Measurements from ENCODE around the gene TRIM28.

The TRIM28 gene

DNA sequence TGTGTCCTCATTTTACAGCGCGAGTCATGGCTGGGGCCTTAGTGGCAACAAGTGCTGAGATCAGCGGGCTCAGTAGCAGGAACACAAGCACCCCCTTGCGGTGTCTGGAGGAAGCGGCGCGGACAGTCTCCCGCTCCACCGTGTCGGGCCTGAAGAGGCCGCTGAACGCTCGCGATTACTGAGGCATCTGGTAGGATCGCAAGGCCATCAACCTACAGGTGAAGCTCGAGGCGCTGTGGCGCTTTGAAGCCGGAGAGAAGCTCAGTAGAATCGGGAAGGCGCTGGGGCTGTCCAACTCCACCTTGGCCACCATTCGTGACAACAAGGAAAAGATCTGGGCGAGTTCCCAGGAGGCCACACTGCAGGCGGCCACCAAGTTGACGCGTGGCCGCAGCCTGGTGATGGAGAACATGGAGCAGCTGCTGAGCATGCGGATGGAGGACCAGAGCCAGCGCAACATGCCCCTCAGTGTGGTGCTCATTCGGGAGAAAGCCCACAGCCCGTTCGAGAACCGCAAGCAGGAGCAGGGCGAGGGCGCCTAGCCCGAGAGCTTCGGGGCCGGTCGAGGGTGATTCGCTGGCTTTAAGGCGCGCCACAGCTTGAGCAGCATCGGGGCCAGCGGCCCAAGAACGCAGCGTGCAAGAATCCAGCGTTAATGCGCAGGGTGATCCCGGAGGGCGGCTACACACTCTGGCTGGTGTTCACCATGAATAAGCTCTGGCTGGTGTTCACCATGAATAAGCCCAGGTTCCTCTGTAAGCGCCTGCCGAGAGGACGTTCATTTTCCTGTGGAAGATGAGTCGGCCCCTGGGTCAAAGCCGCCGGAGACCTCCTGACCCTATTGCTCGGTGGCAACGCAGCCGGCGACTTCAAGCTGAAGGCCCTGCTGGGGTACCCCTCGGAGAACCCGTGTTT is 37.6 kb downstream of the TRIM28 start:
- DNase-seq, result peak; percentile 84

DNA sequence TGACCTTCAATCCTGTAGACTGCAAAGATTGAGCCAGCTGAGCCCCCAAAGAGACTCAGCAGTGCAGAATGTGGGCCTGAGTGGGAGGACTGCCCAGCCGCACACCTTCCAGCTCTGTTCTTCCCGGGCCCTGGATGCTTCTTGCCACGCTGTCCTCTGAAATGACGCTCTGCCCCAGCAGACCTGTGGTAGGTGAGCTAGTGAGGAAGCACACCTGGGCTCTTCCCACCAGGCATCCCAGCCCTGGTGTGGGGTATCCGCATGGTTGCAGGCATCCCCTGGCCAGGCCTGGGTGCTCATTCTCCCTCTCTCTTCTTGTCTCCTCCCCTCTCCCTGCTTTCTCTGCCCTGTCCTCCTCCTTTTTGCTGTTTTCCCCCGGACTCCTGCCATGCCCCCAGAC is 39.1 kb downstream of the TRIM28 start:
- DNase-seq, result no peak

DNA sequence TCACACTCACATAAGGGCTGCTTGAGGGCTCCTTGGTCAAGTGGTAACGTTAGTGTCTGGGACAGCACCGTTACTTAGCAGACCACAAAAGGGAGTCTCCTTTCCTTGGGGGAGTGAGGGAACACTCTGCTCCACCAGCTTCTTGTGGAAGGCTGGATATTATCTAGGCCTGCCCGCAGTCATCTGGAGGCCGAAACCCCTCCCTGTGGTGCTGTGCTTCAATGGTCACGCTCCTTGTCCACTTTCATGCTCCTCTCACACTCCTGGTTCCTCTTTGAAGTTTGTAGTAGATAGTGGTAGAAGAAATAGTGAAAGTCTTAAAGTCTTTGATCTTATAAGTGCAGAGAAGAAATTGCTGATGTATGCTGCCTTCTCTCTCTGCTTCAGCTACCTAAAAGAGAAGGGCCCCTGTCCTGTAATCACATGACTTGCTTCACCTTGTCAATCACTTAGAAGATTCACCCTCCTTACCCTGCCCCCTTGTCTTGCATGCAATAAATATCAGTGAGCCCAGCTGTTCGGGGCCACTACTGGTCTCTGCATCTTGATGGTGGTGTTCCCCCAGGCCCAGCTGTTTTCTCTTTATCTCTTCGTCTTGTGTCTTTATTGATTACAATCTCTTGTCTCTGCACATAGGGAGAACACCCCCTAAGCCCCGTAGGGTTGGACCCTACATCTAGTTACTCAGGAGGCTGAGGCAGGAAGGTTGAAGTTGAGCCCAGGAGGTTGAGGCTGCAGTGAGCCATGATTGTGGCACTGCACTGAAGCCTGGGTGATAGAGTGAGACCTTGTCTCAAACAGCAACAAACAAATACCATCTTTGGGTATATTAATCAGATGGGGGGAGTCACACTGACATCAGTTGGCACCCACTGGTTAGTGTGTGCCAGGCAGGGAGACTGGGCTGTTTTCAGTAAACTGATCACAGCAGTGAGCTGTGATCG is 40.9 kb downstream of the TRIM28 start:
- no peak for DNase-seq

DNA sequence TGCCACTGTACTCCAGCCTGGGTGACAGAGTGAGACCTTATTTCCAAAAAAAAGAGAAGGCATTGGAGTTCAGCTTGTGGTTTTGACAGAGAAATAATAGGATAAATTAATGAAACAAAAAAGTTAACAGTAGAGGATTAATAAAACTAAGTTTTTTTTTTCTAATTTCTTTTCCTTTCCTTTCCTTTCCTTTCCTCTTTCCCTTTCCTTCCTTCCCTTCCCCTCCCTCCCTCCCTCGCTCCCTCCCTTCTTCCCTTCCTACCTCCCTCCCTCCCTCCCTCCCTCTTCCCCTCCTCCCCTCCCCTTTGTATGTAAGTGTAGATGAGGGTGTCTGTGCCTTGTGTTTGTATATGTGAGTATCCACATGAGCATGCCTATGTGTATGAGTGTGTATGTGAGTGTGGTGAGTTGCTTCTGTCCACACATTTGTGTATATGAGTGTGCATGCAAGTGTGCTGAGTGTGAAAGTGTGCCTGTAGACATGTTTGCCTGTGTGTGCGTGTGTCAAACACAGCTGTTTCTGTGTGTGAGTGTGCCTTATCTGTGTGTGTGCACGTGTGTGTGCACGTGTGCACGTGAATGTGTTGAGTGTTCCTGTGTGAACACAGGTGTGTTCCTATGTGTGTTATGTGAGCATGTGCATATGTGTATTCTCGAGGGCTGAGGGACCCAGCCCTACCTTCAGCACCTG is 41.7 kb downstream of the TRIM28 start:
- no peak for DNase-seq

DNA sequence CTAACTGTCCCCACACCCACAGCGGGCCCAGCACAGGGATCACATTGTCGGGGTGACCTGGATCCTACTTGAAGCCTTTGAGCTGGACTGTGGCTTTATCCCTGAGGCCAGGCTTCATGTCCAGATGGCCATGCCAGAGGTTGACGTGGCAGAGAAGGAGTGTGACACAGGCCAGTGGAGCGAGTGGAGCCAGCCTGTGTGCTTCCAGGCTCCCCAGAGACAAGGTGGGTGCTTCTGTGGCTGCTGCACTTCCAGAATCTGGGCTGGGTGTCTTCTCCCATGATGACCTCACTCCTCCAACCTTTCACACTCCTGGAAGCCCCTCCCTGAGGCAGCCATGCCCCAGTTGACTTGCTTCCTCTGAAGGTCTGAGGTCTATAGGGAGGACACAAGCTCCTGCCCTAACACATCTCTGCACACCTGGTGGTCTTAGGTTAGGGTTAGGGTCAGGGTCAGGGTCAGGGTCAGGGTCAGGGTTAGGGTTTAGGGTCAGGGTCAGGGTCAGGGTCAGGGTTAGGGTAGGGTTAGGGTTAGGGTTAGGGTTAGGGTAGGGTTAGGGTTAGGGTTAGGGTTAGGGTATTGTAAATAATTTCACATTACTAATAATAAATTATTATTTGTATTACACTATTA is 42.4 kb downstream of the TRIM28 start:
- no peak for DNase-seq

Measured in fibroblast of skin of right quadriceps (primary cell).